Esophagus squamous epithelium (tissue), 4 donors: ENCODE measurements around the gene DAB2IP.

Experiments used
- POLR2A ChIP-seq, 4 donors: fragments of 450-650 bp; IDR thresholded peaks; one replicate each; pipeline ENCODE4 v1.6.1; 2017; ENCODE audit warnings: antibody characterized with exemption in 4 of 4, mild to moderate bottlenecking in 4 of 4, moderate library complexity in 3 of 4
- TF ChIP-seq, protein P1 (sequence below), 6 experiments: fragments of 450-650 bp in 4 of 6; fragments of 200-600 bp in 2 of 6; sonication (generic) in 2 of 6; IDR thresholded peaks; one replicate each; pipeline ENCODE4 v1.5.1; 2016 to 2019; ENCODE audit warnings: antibody characterized with exemption in 6 of 6, mild to moderate bottlenecking in 4 of 6, moderate library complexity in 4 of 6

DNA sequence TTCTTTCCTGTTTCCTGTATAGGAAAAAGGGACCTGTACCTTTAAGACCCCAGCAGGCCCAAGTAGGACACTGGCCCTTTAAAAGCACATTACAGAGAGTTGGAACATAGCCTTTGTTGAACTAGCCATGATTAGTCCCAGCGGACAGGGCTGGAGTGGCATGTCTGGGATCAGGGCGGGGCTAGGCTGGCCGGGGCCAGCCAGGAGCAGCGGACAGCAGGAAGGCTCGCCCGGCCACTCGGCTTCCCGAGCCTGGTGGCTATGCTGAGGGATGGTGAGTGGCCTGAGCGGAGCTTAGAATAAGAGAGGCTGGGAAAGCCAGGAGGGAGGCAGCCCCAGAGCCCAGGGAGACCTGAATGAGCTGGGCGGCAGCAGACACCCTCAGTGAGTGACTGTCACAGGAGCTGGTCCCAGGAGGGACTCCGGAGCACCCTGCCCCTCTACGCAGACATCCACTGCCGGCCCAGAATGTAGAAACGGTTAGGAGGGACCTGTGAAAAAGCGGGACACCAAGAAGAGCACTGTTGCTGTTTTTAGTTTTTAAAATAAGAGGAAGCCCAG, 92.1 kb downstream of the DAB2IP start:
- TF ChIP-seq, protein P1, sequence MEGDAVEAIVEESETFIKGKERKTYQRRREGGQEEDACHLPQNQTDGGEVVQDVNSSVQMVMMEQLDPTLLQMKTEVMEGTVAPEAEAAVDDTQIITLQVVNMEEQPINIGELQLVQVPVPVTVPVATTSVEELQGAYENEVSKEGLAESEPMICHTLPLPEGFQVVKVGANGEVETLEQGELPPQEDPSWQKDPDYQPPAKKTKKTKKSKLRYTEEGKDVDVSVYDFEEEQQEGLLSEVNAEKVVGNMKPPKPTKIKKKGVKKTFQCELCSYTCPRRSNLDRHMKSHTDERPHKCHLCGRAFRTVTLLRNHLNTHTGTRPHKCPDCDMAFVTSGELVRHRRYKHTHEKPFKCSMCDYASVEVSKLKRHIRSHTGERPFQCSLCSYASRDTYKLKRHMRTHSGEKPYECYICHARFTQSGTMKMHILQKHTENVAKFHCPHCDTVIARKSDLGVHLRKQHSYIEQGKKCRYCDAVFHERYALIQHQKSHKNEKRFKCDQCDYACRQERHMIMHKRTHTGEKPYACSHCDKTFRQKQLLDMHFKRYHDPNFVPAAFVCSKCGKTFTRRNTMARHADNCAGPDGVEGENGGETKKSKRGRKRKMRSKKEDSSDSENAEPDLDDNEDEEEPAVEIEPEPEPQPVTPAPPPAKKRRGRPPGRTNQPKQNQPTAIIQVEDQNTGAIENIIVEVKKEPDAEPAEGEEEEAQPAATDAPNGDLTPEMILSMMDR (IDR thresholded peaks at IDR 0.05) = peak in 4 of 6 experiments; percentile 10 to 33 (median 22)
- peak in 1 of 4 donors; percentile 47 for TF ChIP-seq POLR2A (IDR thresholded peaks at IDR 0.05)
